Mucosa of descending colon (tissue), 3 donors: Measurements from ENCODE around the gene METTL21A. TPM values are rescaled to one million over a fixed set of nuclear protein-coding genes. Genes with fewer than 3 reads are reported as not detected.
"Not testable (repeated sequence)": the region's sequence is repeated elsewhere in the genome, so short reads cannot be mapped to it uniquely, and the experiment has no call there.

Experiments used
- ATAC-seq: fragments of 200-7000 bp; cut with Tn5 transposase; one replicate; pipeline ENCODE4 v1.9.1; 2020; ENCODE audit warnings: mild to moderate bottlenecking, moderate library complexity
- DNase-seq, 3 donors: peaks; one replicate each; pipeline ENCODE4 v3.0.0-alpha.2; 2020
- H3K36me3 ChIP-seq: fragments of 200-600 bp; one replicate; pipeline ENCODE4 v1.8.0; 2021; ENCODE audit warnings: low read depth, mild to moderate bottlenecking
- H3K4me1 ChIP-seq: fragments of 200-600 bp; one replicate; pipeline ENCODE4 v1.8.0; 2021; ENCODE audit warnings: low read depth, mild to moderate bottlenecking
- H3K4me3 ChIP-seq: fragments of 200-600 bp; one replicate; pipeline ENCODE4 v1.8.0; 2021; ENCODE audit warnings: mild to moderate bottlenecking
- H3K9me3 ChIP-seq: fragments of 200-600 bp; one replicate; pipeline ENCODE4 v1.8.0; 2021; ENCODE audit warnings: mild to moderate bottlenecking
- CTCF ChIP-seq: fragments of 200-600 bp; IDR thresholded peaks from one replicate; pipeline ENCODE4 v1.8.0; 2022; ENCODE audit warnings: antibody characterized with exemption, mild to moderate bottlenecking
- intact Hi-C, 2 donors: fragments of 100-400 bp; cut with DNase I in 1 of 2; cut with micrococcal nuclease in 1 of 2; formaldehyde crosslinking; loops; one replicate each; pipeline versions ENCODE4 v1.11.0 to v1.11.1; 2022; cut with DNase I, micrococcal nuclease
- total RNA-seq, 3 donors: library from RNA; stranded (reverse); fragmentation: NEBNext Ultra II Directional in 2 of 3; extraction: Animal tissue kit (Norgen Biotek cat#: 25700) in 2 of 3; gene quantifications; one replicate each; pipeline versions ENCODE4 v1.2.1 to v1.2.4, GENCODE V29; 2021 to 2023
- donor health status: DM: no; HTN: no; CAD: no; lungs with moderate emphysema.
- donor health status: DM: no; HTN: no; CAD: no.
- donor health status: DM: no; HTN: yes; CAD: no.

METTL21A gene
- total RNA-seq, 3 donors from 2014 or later: 9.6 to 21.5 (median 15.2) TPM

GRCh38 chr2:207643892-207644291 lies 18.7 kb upstream of the METTL21A start:
- ATAC-seq (no peak), DNase-seq (no peak)
- Histone ChIP-seq H3K4me1 (no peaks in the 10 kb centered on the region), H3K4me3 (no peak overlapping the region), H3K9me3 (no peaks in the 10 kb centered on the region), H3K36me3 (no peaks in the 10 kb centered on the region)
- intact Hi-C loops: no loop called here
- no peak for TF ChIP-seq CTCF

- intact Hi-C loops: no loop called here
These were observed 15.5 kb upstream of the METTL21A start for GRCh38 chr2:207640661-207641060.

GRCh38 chr2:207640160-207640559 lies 15.0 kb upstream of the METTL21A start:
- Histone ChIP-seq H3K4me3 (no peak overlapping the region), H3K9me3 (no peaks in the 10 kb centered on the region), H3K36me3 (no peaks in the 10 kb centered on the region), H3K4me1 (no peaks in the 10 kb centered on the region)
- no peak for TF ChIP-seq CTCF
- intact Hi-C loops: no loop called here
- DNase-seq: no peak
- no peak for ATAC-seq

More at GRCh38 chr2:207640661-207641060, 15.5 kb upstream of the METTL21A start:
- H3K4me1 ChIP-seq: no peaks in the 10 kb centered on the region
- no peaks in the 10 kb centered on the region for H3K9me3 ChIP-seq
- H3K36me3 ChIP-seq: no peaks in the 10 kb centered on the region
- ATAC-seq (no peak), DNase-seq (no peak)
- H3K4me3 ChIP-seq: no peak overlapping the region
- no peak for TF ChIP-seq CTCF

GRCh38 chr2:207639288-207639687 lies 14.1 kb upstream of the METTL21A start:
- H3K9me3 ChIP-seq, intact Hi-C loops, H3K36me3 ChIP-seq, DNase-seq, ATAC-seq, H3K4me3 ChIP-seq, H3K4me1 ChIP-seq: not testable (repeated sequence)

GRCh38 chr2:207635468-207636200 lies 10.4 kb upstream of the METTL21A start:
- ATAC-seq (no peak), DNase-seq (no peak)
- Histone ChIP-seq H3K4me1 (no peaks in the 10 kb centered on the region), H3K36me3 (no peaks in the 10 kb centered on the region), H3K4me3 (no peak overlapping the region), H3K9me3 (no peaks in the 10 kb centered on the region)
- intact Hi-C loops: no loop called here
- no peak for TF ChIP-seq CTCF

- DNase-seq (no peak), ATAC-seq (no peak)
- TF ChIP-seq CTCF: no peak
- no peaks in the 10 kb centered on the region for H3K9me3 ChIP-seq
- H3K4me1 ChIP-seq: no peaks in the 10 kb centered on the region
- no peaks in the 10 kb centered on the region for H3K36me3 ChIP-seq
- no peak overlapping the region for H3K4me3 ChIP-seq
- intact Hi-C loops: no loop called here
These were observed 8.5 kb upstream of the METTL21A start for GRCh38 chr2:207633686-207634085.
